Fibroblast of skin of back (primary cell): ENCODE results near the gene RIGI.
"Not testable (repeated sequence)": the region's sequence is repeated elsewhere in the genome, so short reads cannot be mapped to it uniquely, and the experiment has no call there.

ENCODE experiments used
- DNase-seq: peaks from one replicate; pipeline ENCODE4 v3.0.0-alpha.2; 2013

Gene RIGI

GRCh38 chr9:32526707-32527048, 682 bp upstream of the RIGI start:
- no peak for DNase-seq

- DNase-seq = no peak
Measured at GRCh38 chr9:32525709-32526030, 326 bp downstream of the RIGI start.

- DNase-seq = no peak
Measured at GRCh38 chr9:32524892-32525708, 896 bp downstream of the RIGI start.

- DNase-seq = not testable (repeated sequence)
Measured at GRCh38 chr9:32524558-32524891, 1.5 kb downstream of the RIGI start.

- no peak for DNase-seq
Measured at GRCh38 chr9:32523910-32524309, 2.1 kb downstream of the RIGI start.

DNA sequence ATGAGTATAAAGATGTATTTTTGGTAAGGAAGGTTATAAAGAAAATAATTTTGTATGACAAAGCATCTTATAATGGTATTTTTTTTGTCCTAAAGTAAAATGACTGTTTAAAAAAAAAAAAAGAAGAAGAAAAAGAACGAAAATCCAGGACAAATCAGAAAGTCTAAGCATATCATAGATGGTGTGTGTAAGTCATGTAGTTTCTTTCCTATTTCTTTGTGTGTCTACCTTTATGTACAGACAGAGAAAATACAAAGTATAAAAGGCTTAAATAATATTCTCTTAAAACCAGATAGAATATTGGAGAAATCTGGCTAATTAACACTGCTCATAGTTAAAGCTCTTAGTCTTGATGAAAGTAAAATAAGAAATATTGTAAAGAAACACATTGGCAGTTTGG, 7.7 kb downstream of the RIGI start:
- DNase-seq = no peak

- no peak for DNase-seq
Measured at GRCh38 chr9:32516241-32516640, 9.8 kb downstream of the RIGI start.

DNA sequence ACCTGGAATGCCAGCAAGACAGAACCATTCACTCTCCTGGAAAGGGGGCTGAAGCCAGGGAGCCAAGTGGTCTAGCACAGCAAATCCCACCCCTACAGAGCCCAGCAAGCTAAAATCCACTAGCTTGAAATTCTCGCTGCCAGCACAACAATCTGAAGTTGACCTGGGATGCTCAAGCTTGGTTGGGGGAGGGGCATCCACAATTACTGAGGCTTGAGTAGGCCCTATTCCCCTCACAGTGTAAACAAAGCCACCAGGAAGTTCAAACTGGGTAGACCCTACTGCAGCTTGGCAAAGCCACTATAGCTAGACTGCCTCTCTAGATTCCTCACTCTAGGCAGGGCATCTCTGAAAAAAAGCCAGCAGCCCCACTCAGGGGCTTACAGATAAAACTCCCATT, 17.3 kb downstream of the RIGI start:
- DNase-seq = no peak

DNA sequence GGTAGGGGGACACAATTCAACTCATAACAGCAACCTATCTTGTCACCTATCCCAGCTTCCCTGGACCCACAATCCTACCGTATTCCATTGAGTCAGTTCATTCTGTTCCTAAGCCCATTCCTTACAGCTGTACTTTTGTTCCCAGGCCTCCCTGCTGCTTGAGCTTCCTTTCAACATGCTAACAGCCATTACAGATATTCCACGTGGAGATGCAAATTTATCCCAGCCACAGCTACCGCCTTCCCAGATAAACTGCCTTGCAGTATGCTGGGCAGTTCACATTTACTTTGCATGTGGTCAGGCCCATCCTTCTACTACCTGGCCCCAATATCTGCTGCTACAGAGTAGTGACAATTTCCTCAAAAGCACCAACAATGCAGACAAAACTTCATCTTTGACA, 23.0 kb downstream of the RIGI start:
- no peak for DNase-seq

DNA sequence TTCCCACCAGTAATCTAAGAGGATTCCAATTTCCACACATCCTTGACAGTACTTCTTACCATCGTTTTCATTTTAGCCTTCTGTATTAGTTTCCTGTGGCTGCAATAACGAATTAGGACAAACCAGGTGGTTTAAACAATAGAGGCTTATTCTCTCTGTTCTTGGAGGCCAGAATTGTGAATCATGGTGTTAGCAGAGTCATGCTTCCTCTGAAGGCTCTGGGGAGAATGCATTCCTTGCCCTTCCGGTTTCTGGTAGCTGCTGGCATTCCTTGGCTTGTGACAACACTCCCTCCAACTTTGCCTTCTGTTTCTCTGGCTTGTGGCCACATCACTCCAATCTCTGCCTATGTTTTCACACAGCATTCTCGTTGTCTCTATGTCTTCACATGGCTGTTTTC, 23.5 kb downstream of the RIGI start:
- DNase-seq = peak; percentile 94

DNA sequence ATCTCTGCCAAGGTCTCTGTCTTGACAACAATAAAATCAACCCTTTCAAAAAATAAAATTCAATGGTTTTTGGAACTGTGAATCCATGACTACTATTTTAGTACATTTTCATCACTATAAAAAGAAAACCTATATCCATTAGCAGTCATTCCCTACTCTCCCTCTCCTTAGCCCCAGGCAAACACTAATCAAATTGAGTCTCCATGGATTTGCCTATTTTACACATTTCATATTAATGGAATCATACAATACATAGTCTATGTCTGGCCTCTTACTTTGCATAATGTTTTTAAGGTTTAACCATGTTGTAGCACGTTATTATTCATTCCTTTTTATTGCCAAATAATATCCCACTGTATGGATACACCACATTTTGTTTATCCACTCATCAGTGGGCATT, 24.1 kb downstream of the RIGI start:
- no peak for DNase-seq

DNA sequence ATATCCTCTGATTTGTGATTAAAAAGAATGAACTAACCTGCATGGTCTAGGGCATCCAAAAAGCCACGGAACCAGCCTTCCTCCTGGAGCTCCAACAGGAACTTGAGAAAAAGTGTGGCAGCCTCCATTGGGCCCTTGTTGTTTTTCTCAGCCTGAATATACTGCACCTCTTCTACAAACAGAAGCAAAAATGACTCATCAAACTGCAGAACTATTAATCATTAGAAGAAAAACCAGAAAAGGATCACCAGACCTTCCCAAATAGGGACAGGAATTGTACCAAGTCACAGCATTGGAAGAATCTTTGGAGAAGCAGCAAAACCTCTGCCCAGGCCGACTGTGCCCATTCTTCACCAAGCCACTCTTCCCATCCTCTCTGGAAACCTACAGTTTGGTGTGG, 25.2 kb downstream of the RIGI start:
- peak; percentile 68 for DNase-seq

- DNase-seq = no peak
Measured at GRCh38 chr9:32497921-32498320, 28.1 kb downstream of the RIGI start.

DNA sequence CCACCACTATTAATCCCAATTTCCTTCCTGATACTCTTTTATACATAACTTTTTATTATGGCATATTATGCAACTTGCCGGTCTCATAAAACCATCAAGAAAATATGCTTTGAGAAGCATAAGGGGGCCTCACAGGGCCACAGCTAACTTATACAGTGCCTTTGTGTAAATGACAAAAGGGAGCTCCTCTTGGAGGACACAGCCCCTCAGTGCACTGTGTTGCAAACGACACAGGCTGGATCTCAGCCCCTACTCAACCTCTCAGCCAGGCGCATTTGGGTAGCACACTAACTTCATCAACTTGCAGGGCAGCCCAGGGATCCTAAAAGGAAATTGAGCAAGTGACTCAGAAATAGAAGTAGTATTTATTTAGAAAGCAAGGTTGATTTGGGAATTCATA, 35.4 kb downstream of the RIGI start:
- no peak for DNase-seq

GRCh38 chr9:32487981-32488380, 38.0 kb downstream of the RIGI start:
- DNase-seq = peak; percentile 69

- peak; percentile 79 for DNase-seq
Measured at GRCh38 chr9:32486839-32487562, 39.0 kb downstream of the RIGI start.

- DNase-seq = no peak
Measured at GRCh38 chr9:32483343-32483742, 42.7 kb downstream of the RIGI start.
